NCI-H1694 treated with DMSO at 0.1 percent for 48 hours (cell line): ENCODE results near the gene CLK1.
A peak's percentile ranks its signal among the peaks of the same experiment; 100 is the strongest.

Experiments used
- DNase-seq: peaks from one replicate; lab custom pipeline; 2025; lab: John Stamatoyannopoulos, UW

CLK1 gene

GRCh38 chr2:200811333-200812121 lies 52.9 kb downstream of the CLK1 start, which contains the start of gene BZW1:
TSS of gene BZW1 (plus strand) at chr2:200811910. CDS start at chr2:200813218, 1,308 bp downstream.
- DNase-seq, result peak; percentile 95

- DNase-seq, result no peak
These were observed 53.5 kb downstream of the CLK1 start for GRCh38 chr2:200810998-200811332.

GRCh38 chr2:200810252-200810997 lies 54.0 kb downstream of the CLK1 start:
- DNase-seq, result no peak

GRCh38 chr2:200809506-200810251 lies 54.8 kb downstream of the CLK1 start:
- DNase-seq, result no peak
